Measurements from ENCODE around the gene PSTPIP1. TPM values are rescaled to one million over a fixed set of nuclear protein-coding genes. Genes with fewer than 3 reads are reported as not detected.

The PSTPIP1 gene
- polyA plus RNA-seq, 1 donor (not counting 4 experiments of a cell fraction or from before 2014, with no cell fraction given), result 9.6 TPM

DNA sequence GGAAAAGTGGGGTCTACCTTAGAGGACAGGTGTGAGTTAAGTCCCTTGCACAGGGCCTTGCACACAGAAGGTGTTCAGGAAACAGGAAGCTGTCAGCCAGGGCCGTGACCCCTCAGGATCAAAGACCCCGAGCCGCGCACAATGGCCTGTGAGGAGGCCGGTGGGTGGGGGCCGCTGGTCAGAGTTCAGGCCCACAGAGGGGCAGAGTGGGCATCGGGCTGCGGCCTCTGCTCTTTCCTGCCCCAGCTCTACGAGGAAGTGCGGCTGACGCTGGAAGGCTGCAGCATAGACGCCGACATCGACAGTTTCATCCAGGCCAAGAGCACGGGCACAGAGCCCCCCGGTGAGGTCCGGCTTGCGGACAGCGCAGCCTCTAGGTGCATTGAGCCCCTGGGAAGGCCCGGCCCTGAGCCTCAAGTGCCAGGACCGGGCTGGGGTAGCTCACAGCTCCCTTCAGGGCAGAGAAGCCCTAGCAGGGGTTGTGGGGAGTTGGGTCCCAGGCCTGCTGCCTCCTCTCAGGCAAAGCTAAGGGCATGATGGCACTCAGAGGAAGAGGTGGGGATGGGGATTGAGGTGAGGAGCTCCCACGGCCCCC lies 37.2 kb downstream of the PSTPIP1 start:
- no peak overlapping the region for H2AFZ ChIP-seq (ENCODE audit: control insufficient read depth, low read length)
- H3K4me1 ChIP-seq (ENCODE audit: control insufficient read depth, extremely low read depth, insufficient read depth, low read length), result peaks cover 7% of the 10 kb centered on the region
- peaks cover 3 to 4% of the 10 kb centered on the region in 2 experiments for H3K36me3 ChIP-seq (ENCODE audit: control insufficient read depth in 2 of 2, extremely low read depth in 1 of 2, insufficient read depth in 2 of 2, low read length in 2 of 2)
- H3K27ac ChIP-seq (ENCODE audit: control insufficient read depth, insufficient read depth, low read length), result no peak overlapping the region
- H3K9me3 ChIP-seq (ENCODE audit: control insufficient read depth, low read depth, low read length), result no peaks in the 10 kb centered on the region
- TF ChIP-seq EZH2 (IDR thresholded peaks at IDR 0.05; ENCODE audit: low read length), result no peak
- TF ChIP-seq, protein P1, sequence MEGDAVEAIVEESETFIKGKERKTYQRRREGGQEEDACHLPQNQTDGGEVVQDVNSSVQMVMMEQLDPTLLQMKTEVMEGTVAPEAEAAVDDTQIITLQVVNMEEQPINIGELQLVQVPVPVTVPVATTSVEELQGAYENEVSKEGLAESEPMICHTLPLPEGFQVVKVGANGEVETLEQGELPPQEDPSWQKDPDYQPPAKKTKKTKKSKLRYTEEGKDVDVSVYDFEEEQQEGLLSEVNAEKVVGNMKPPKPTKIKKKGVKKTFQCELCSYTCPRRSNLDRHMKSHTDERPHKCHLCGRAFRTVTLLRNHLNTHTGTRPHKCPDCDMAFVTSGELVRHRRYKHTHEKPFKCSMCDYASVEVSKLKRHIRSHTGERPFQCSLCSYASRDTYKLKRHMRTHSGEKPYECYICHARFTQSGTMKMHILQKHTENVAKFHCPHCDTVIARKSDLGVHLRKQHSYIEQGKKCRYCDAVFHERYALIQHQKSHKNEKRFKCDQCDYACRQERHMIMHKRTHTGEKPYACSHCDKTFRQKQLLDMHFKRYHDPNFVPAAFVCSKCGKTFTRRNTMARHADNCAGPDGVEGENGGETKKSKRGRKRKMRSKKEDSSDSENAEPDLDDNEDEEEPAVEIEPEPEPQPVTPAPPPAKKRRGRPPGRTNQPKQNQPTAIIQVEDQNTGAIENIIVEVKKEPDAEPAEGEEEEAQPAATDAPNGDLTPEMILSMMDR (optimal IDR thresholded peaks at IDR 0.05 in 1 of 3, IDR thresholded peaks at IDR 0.05 in 1 of 3, conservative IDR thresholded peaks at IDR 0.05 in 1 of 3; ENCODE audit: extremely low read depth in 1 of 3, insufficient read depth in 2 of 3, low read length in 3 of 3), result no peak
- H3K27me3 ChIP-seq (ENCODE audit: control insufficient read depth, extremely low read depth, insufficient read depth, low read length), result no peaks in the 10 kb centered on the region
- H3K79me2 ChIP-seq (ENCODE audit: control insufficient read depth, insufficient read depth, low read length), result no peaks in the 10 kb centered on the region
- H4K20me1 ChIP-seq (ENCODE audit: control insufficient read depth, extremely low read depth, insufficient read depth, low read length), result no peaks in the 10 kb centered on the region
- no peak for FAIRE-seq
- H3K9ac ChIP-seq (ENCODE audit: control insufficient read depth, extremely low read depth, insufficient read depth, low read length), result no peak overlapping the region
- H3K9me1 ChIP-seq (ENCODE audit: control insufficient read depth, extremely low read depth, insufficient read depth, low read length), result no peaks in the 10 kb centered on the region
- no peak for DNase-seq (ENCODE audit: low read depth, low spot score)
- dilution Hi-C loops (cut with MboI; ENCODE audit: extremely low pct_ligation_motif_present, low sequenced_read_pairs), result no loop called here
- H3K4me3 ChIP-seq (ENCODE audit: control insufficient read depth in 2 of 3, extremely low read depth in 1 of 3, insufficient read depth in 2 of 3, low read depth in 1 of 3, low read length in 3 of 3), result no peak overlapping the region
- no peak overlapping the region for H3K4me2 ChIP-seq (ENCODE audit: control insufficient read depth, extremely low read depth, insufficient read depth, low read depth, low read length)

DNA sequence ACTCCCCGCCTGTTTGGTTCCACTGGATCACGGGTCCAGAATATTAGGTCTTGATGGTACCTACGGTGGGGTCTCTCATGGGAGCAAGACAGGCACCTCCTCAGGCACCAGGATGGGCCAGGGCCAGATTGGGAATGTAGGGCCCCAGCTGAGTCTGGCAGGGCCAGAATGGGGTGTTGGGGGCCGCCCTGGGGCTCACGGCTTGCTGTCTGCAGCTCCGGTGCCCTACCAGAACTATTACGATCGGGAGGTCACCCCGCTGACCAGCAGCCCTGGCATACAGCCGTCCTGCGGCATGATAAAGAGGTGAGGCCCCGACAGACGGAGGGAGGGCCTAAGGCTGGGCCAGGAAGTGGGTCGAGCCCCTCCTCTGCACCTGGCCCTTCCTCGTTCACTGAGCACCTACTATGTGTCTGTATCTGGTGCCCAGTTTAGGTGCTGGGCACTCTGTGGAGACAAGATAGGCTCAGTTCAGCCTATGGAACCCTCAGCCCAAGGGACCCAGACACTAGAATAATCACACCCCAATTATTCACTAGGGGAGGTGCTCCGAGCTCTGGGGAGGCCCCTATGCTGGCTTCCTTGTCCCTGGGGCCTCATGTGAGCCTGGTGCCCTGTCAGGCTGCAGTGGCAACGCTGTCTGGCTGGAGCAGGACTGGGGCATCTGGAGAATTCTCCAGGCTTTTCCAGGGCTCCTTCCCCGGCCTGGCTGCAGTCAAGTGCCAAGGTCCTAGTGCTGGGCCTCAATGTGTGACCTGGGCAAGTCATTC lies 37.9 kb downstream of the PSTPIP1 start:
- Histone ChIP-seq H3K4me3 (ENCODE audit: control insufficient read depth in 2 of 3, extremely low read depth in 1 of 3, insufficient read depth in 2 of 3, low read depth in 1 of 3, low read length in 3 of 3) (no peak overlapping the region), H4K20me1 (ENCODE audit: control insufficient read depth, extremely low read depth, insufficient read depth, low read length) (no peaks in the 10 kb centered on the region), H3K4me1 (ENCODE audit: control insufficient read depth, extremely low read depth, insufficient read depth, low read length) (peaks cover 7% of the 10 kb centered on the region), H3K4me2 (ENCODE audit: control insufficient read depth, extremely low read depth, insufficient read depth, low read depth, low read length) (no peak overlapping the region), H3K36me3 (ENCODE audit: control insufficient read depth in 2 of 2, extremely low read depth in 1 of 2, insufficient read depth in 2 of 2, low read length in 2 of 2) (peaks cover 4 to 6% of the 10 kb centered on the region in 2 experiments), H3K9me3 (ENCODE audit: control insufficient read depth, low read depth, low read length) (no peaks in the 10 kb centered on the region), H2AFZ (ENCODE audit: control insufficient read depth, low read length) (no peak overlapping the region), H3K9ac (ENCODE audit: control insufficient read depth, extremely low read depth, insufficient read depth, low read length) (no peak overlapping the region), H3K27me3 (ENCODE audit: control insufficient read depth, extremely low read depth, insufficient read depth, low read length) (no peaks in the 10 kb centered on the region), H3K9me1 (ENCODE audit: control insufficient read depth, extremely low read depth, insufficient read depth, low read length) (no peaks in the 10 kb centered on the region), H3K79me2 (ENCODE audit: control insufficient read depth, insufficient read depth, low read length) (no peaks in the 10 kb centered on the region), H3K27ac (ENCODE audit: control insufficient read depth, insufficient read depth, low read length) (no peak overlapping the region)
- dilution Hi-C loops (cut with MboI; ENCODE audit: extremely low pct_ligation_motif_present, low sequenced_read_pairs), result no loop called here
- TF ChIP-seq EZH2 (IDR thresholded peaks at IDR 0.05; ENCODE audit: low read length), result no peak
- TF ChIP-seq, protein P1 (optimal IDR thresholded peaks at IDR 0.05 in 1 of 3, IDR thresholded peaks at IDR 0.05 in 1 of 3, conservative IDR thresholded peaks at IDR 0.05 in 1 of 3; ENCODE audit: extremely low read depth in 1 of 3, insufficient read depth in 2 of 3, low read length in 3 of 3), result no peak
- DNase-seq (ENCODE audit: low read depth, low spot score) (no peak), FAIRE-seq (no peak)
